ENCODE measurements around the gene SLAMF9. TPM values are rescaled to one million over a fixed set of nuclear protein-coding genes. Genes with fewer than 3 reads are reported as not detected.

The SLAMF9 gene
- total and polyA plus RNA-seq, 2 of the 8 experiments (the other 6 are each of a cell fraction or from before 2014, with no cell fraction given) = not detected

DNA sequence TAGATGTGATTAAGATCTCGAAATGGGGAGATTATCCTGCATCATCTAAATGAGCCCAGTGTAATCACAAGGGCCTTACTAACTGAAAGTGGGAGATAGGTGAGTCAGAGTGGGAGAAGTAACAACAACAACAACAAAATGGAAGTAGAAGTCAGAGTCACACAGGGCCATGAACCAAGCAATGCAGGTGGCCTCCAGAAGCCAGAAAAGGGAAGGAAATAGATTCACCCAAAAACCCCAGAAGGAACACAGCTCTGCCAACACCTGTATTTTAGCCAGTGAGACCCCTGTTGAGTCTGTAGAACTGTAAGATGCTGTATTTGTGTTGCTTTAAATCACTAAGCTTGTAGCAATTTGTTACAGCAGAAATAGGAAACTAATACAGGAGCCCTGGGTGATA is 32.8 kb downstream of the SLAMF9 start:
- H2BK12ac ChIP-seq (ENCODE audit: low read depth, low read length) = no peak overlapping the region
- no peaks in the 10 kb centered on the region for H3K9me3 ChIP-seq (ENCODE audit: insufficient read depth in 2 of 2, low read depth in 1 of 2, low read length in 1 of 2)
- POLR2A ChIA-PET (ENCODE audit: partially characterized antibody) = interaction anchor here (0.9 to 2.0 kb wide), 2 partner anchors 23 to 110 kb away, joined by 4 to 7 read pairs; partner anchors contain the start of gene PIGM
- H3K79me2 ChIP-seq (ENCODE audit: control insufficient read depth in 1 of 2, insufficient read depth in 2 of 2, low read length in 2 of 2) = peaks cover 0 to 12% of the 10 kb centered on the region in 2 experiments; a peak in 2 of 4 replicates
- H2BK20ac ChIP-seq (ENCODE audit: low read length) = no peak overlapping the region
- H3K4me1 ChIP-seq (replicated peaks in 1 of 4; ENCODE audit: control insufficient read depth in 3 of 4, insufficient read depth in 4 of 4, low read length in 3 of 4) = peaks cover 5 to 27% (median 17%) of the 10 kb centered on the region in 4 experiments
- H2BK5ac ChIP-seq (ENCODE audit: low read depth, low read length) = no peak overlapping the region
- H3K23me2 ChIP-seq (ENCODE audit: low read depth, low read length) = peaks cover 17% of the 10 kb centered on the region; the same call in 1 of the 2 replicates
- no peak overlapping the region for H2BK120ac ChIP-seq (replicated peaks; ENCODE audit: low read depth, low read length)
- H3K9ac ChIP-seq (replicated peaks in 1 of 4; ENCODE audit: extremely low read depth in 1 of 4, low read depth in 3 of 4, low read length in 3 of 4) = no peak overlapping the region
- H3K18ac ChIP-seq (ENCODE audit: extremely low read depth, low read length) = no peak overlapping the region
- H3K36me3 ChIP-seq (ENCODE audit: control insufficient read depth in 2 of 4, insufficient read depth in 4 of 4, low read length in 3 of 4) = peaks cover 0 to 16% (median 2%) of the 10 kb centered on the region in 4 experiments; a peak in 4 of 8 replicates
- H2AFZ ChIP-seq (ENCODE audit: low read length) = no peak overlapping the region
- H4K91ac ChIP-seq (replicated peaks; ENCODE audit: insufficient read length, low read length) = no peak overlapping the region
- no peak overlapping the region for H3K27ac ChIP-seq (ENCODE audit: low read depth, low read length)
- H3K79me1 ChIP-seq (ENCODE audit: low read depth, low read length) = peaks cover 3% of the 10 kb centered on the region
- DNase-seq (ENCODE audit: low read depth in 1 of 2, low spot score in 2 of 2) (no peak), FAIRE-seq (no peak)
- H2AK5ac ChIP-seq (ENCODE audit: low read depth, low read length) = no peak overlapping the region
- CTCF ChIA-PET (ENCODE audit: partially characterized antibody) = interaction anchor here (0.7 to 7.3 kb wide), 12 partner anchors 9 to 124 kb away, joined by 3 to 53 read pairs (median 3); no protein-coding TSS in a partner anchor
- no peak overlapping the region for H3K14ac ChIP-seq (ENCODE audit: insufficient read length)
- no peak overlapping the region for H4K8ac ChIP-seq (ENCODE audit: extremely low read depth, insufficient read depth, low read length)
- H3K4ac ChIP-seq (replicated peaks; ENCODE audit: insufficient read length, low read depth, low read length) = no peak overlapping the region
- TF ChIP-seq FOSL1 (IDR thresholded peaks at IDR 0.05; ENCODE audit: insufficient read depth, low read depth, low read length) (no peak), RNF2 (IDR thresholded peaks at IDR 0.05; ENCODE audit: borderline replicate concordance, low read depth, low read length, missing control alignments, poor library complexity, severe bottlenecking) (no peak), E2F6 (IDR thresholded peaks at IDR 0.05) (no peak), RBBP5 (IDR thresholded peaks at IDR 0.05; ENCODE audit: borderline replicate concordance, low read depth, low read length) (no peak), CHD1 (IDR thresholded peaks at IDR 0.05; ENCODE audit: low read depth, low read length) (no peak), SIRT6 (IDR thresholded peaks at IDR 0.05; ENCODE audit: low read length) (no peak), TEAD4 (IDR thresholded peaks at IDR 0.05; ENCODE audit: low read depth, low read length) (no peak), TBP (IDR thresholded peaks at IDR 0.05; ENCODE audit: low read depth, low read length) (no peak), BCL11A (IDR thresholded peaks at IDR 0.05; ENCODE audit: low read depth in 2 of 2, low read length in 2 of 2) (no peak), JUN (IDR thresholded peaks at IDR 0.05; ENCODE audit: low read depth, low read length) (no peak), EGR1 (IDR thresholded peaks at IDR 0.05; ENCODE audit: borderline replicate concordance, low read depth, low read length) (no peak)
- TF ChIP-seq, protein P1, sequence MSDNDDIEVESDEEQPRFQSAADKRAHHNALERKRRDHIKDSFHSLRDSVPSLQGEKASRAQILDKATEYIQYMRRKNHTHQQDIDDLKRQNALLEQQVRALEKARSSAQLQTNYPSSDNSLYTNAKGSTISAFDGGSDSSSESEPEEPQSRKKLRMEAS (IDR thresholded peaks at IDR 0.05) = no peak
- peaks cover 0 to 17% (median 8%) of the 10 kb centered on the region in 4 experiments; a peak in 5 of 7 replicates for H3K27me3 ChIP-seq (replicated peaks in 1 of 4; ENCODE audit: control insufficient read depth in 3 of 4, extremely low read depth in 1 of 4, insufficient read depth in 3 of 4, low read length in 3 of 4)
- H3K4me3 ChIP-seq (ENCODE audit: extremely low read depth in 1 of 4, insufficient read depth in 2 of 4, low read depth in 3 of 4, low read length in 4 of 4) = no peak overlapping the region
- H3K23ac ChIP-seq (ENCODE audit: insufficient read length) = no peak overlapping the region
- H3K4me2 ChIP-seq (ENCODE audit: insufficient read depth in 1 of 2, low read depth in 2 of 2, low read length in 2 of 2) = no peak overlapping the region
- H3K56ac ChIP-seq (replicated peaks; ENCODE audit: insufficient read length, low read depth, low read length) = no peak overlapping the region
- 67% methylated on average over 1 of the region's 1 CpG; no CpG with 5 or more reads in 1 of the 2 experiments for WGBS, 2 experiments (ENCODE audit: extremely low coverage in 1 of 2, insufficient coverage in 1 of 2, insufficient read length in 1 of 2, insufficient replicate concordance in 2 of 2, low coverage in 1 of 2, low lambda C conversion rate in 2 of 2, missing lambda C conversion rate in 1 of 2)
- H4K5ac ChIP-seq (ENCODE audit: insufficient read length, low read depth, low read length) = no peak overlapping the region
- H4K20me1 ChIP-seq (replicated peaks in 1 of 2; ENCODE audit: control insufficient read depth in 1 of 2, insufficient read depth in 2 of 2, low read length in 2 of 2) = peaks cover 0 to 3% of the 10 kb centered on the region in 2 experiments
- no peak overlapping the region for H2BK15ac ChIP-seq (ENCODE audit: low read length)

Data from H1 (cell line).